A549 (cell line): Measurements from ENCODE around the gene CYP24A1. TPM values are rescaled to one million over a fixed set of nuclear protein-coding genes. Genes with fewer than 3 reads are reported as not detected.

Experiments
- CBX2 ChIP-seq: fragments of 200-600 bp; sonication (generic); IDR thresholded peaks from 2 replicates; pipeline ENCODE4 v1.6.1; 2016; ENCODE audit warnings: low read depth, mild to moderate bottlenecking, borderline replicate concordance
- CHD4 ChIP-seq: fragments of 200-600 bp; sonication (generic); IDR thresholded peaks from 2 replicates; pipeline ENCODE4 v1.6.1; 2016; ENCODE audit warnings: antibody characterized with exemption, mild to moderate bottlenecking, borderline replicate concordance
- EHF ChIP-seq: fragments of 250-450 bp; sonication (Bioruptor Pico); IDR thresholded peaks from 2 replicates; pipeline ENCODE4 v1.5.0; 2020; ENCODE audit warnings: mild to moderate bottlenecking
- FOXS1 ChIP-seq: fragments of 250-450 bp; sonication (Bioruptor Pico); IDR thresholded peaks from 2 replicates; pipeline ENCODE4 v1.5.0; 2020; ENCODE audit warnings: mild to moderate bottlenecking, moderate library complexity
- HOXB5 ChIP-seq: fragments of 250-450 bp; sonication (Bioruptor Pico); IDR thresholded peaks from 2 replicates; pipeline ENCODE4 v1.5.0; 2020; ENCODE audit warnings: mild to moderate bottlenecking, moderate library complexity
- JUN ChIP-seq, 2 experiments: fragments of >200 bp; sonication (Bioruptor Twin); formaldehyde crosslinking; IDR thresholded peaks; 2 replicates in 1 of 2; 3 replicates in 1 of 2; pipeline ENCODE4 v1.6.1; 2016 to 2017
- KDM1A ChIP-seq: fragments of 200-600 bp; sonication (generic); IDR thresholded peaks from 2 replicates; pipeline ENCODE4 v1.6.1; 2016; ENCODE audit warnings: low read depth, mild to moderate bottlenecking
- MAZ ChIP-seq: fragments of 150-350 bp; IDR thresholded peaks from 2 replicates; pipeline ENCODE4 v1.6.1; 2014; ENCODE audit warnings: antibody characterized with exemption, low read depth, low read length, borderline replicate concordance
- NR3C1 ChIP-seq: fragments of >200 bp; sonication (Bioruptor Twin); formaldehyde crosslinking; IDR thresholded peaks from 3 replicates; pipeline ENCODE4 v1.6.1; 2017
- RCOR1 ChIP-seq: fragments of 150-350 bp; IDR thresholded peaks from 2 replicates; pipeline ENCODE4 v1.6.1; 2014; ENCODE audit warnings: antibody characterized with exemption, low read length, low read depth
- RNF2 ChIP-seq: fragments of 200-600 bp; sonication (generic); IDR thresholded peaks from 2 replicates; pipeline ENCODE4 v1.6.1; 2016; ENCODE audit warnings: low read depth, mild to moderate bottlenecking, antibody characterized with exemption, moderate library complexity, borderline replicate concordance
- SREBF2 ChIP-seq: fragments of 450-650 bp; IDR thresholded peaks from 2 replicates; pipeline ENCODE4 v1.6.1; 2014; ENCODE audit warnings: mild to moderate bottlenecking, moderate library complexity
- TFCP2L1 ChIP-seq: fragments of 250-450 bp; sonication (Bioruptor Pico); IDR thresholded peaks from 2 replicates; pipeline ENCODE4 v1.5.0; 2021; ENCODE audit warnings: mild to moderate bottlenecking
- TP53 ChIP-seq: fragments of 250-450 bp; sonication (Bioruptor Pico); IDR thresholded peaks from 2 replicates; pipeline ENCODE4 v1.5.0; 2021; ENCODE audit warnings: mild to moderate bottlenecking, moderate library complexity
- ZC3H11A ChIP-seq: fragments of 450-650 bp; IDR thresholded peaks from 2 replicates; pipeline ENCODE4 v1.6.1; 2014; ENCODE audit warnings: antibody characterized with exemption, mild to moderate bottlenecking
- ZFP36 ChIP-seq: fragments of 450-650 bp; IDR thresholded peaks from 2 replicates; pipeline ENCODE4 v1.6.1; 2014; ENCODE audit warnings: borderline replicate concordance; ENCODE audit not compliant: partially characterized antibody
- ZNF302 ChIP-seq: fragments of 250-450 bp; sonication (Bioruptor Pico); IDR thresholded peaks from 2 replicates; pipeline ENCODE4 v1.9.0; 2021; ENCODE audit warnings: inconsistent platforms, mild to moderate bottlenecking, moderate library complexity
- polyA plus RNA-seq, 4 experiments: library from polyadenylated mRNA; depleted of rRNA in 3 of 4; stranded (reverse); fragments of >200 nt; fragmentation: RNase III in 1 of 4; extraction: RNeasy Plus Mini Kit Qiagen cat#74134 plus additional on column Dnase treatment in 1 of 4; gene quantifications; 2 replicates in 3 of 4; 3 replicates in 1 of 4; pipeline ENCODE4 v1.2.3, GENCODE V29; 2011 to 2017
- TF ChIP-seq, protein P1 (sequence below): IDR thresholded peaks from 2 replicates; pipeline ENCODE4 v1.6.1; 2012
- TF ChIP-seq, protein P2 (sequence below): fragments of 250-450 bp; sonication (Bioruptor Pico); IDR thresholded peaks from 2 replicates; pipeline ENCODE4 v1.5.0; 2021; ENCODE audit warnings: mild to moderate bottlenecking, moderate library complexity, borderline replicate concordance
- TF ChIP-seq, protein P3 (sequence below): fragments of >200 bp; sonication (Bioruptor Twin); formaldehyde crosslinking; IDR thresholded peaks from 3 replicates; pipeline ENCODE4 v1.6.1; 2016
- TF ChIP-seq, protein P4 (sequence below): fragments of 200-600 bp; sonication (generic); IDR thresholded peaks from 2 replicates; pipeline ENCODE4 v1.6.1; 2016; ENCODE audit warnings: antibody characterized with exemption, mild to moderate bottlenecking, moderate library complexity

CYP24A1 gene
- polyA plus RNA-seq, 2 of the 4 experiments (the other 2 are of a cell fraction) = 722 to 1,617 TPM

DNA sequence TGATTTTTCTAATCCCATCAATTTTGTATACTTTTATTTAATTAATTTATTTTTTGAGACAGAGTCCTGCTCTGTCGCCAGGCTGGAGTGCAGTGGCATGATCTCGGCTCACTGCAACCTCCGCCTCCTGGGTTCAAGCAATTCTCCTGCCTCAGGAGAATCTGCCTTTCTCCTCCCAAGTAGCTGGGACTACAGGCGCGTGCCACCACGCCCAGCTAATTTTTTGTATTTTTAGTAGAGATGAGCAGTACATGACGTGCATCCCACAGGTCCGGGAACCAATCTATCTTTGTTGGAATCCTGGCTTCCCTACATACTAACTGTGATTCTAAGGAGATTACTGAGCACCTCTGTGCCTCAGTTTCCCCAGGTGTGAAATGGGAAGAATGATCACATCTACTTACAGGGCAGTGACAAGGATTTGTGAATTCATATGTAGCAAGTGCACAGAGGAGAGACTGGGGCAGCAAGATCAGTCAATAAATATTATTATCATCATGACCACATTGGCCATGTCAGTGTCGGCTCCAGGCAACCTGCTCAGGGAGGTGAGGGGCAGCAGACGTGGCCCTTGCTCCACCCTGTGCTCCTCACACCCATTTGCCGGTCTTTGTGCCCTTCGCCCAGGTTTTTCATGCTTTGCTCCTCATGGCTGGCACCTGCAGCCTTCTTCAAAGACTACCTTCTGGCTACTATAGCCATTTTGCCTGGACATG lies 22.1 kb downstream of the CYP24A1 start (continued):
- TF ChIP-seq, protein P1, sequence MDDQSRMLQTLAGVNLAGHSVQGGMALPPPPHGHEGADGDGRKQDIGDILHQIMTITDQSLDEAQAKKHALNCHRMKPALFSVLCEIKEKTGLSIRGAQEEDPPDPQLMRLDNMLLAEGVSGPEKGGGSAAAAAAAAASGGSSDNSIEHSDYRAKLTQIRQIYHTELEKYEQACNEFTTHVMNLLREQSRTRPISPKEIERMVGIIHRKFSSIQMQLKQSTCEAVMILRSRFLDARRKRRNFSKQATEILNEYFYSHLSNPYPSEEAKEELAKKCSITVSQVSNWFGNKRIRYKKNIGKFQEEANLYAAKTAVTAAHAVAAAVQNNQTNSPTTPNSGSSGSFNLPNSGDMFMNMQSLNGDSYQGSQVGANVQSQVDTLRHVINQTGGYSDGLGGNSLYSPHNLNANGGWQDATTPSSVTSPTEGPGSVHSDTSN = peak; percentile 69
- peak; percentile 4 for TF ChIP-seq TP53 (CRISPR knock-in tag)
- no peak; the same call in 1 of the 2 replicates for TF ChIP-seq ZC3H11A
- TF ChIP-seq FOXS1 (CRISPR knock-in tag) = peak; percentile 55; the same call in 1 of the 2 replicates
- TF ChIP-seq EHF (CRISPR knock-in tag) = peak; percentile 95
- TF ChIP-seq, protein P2, sequence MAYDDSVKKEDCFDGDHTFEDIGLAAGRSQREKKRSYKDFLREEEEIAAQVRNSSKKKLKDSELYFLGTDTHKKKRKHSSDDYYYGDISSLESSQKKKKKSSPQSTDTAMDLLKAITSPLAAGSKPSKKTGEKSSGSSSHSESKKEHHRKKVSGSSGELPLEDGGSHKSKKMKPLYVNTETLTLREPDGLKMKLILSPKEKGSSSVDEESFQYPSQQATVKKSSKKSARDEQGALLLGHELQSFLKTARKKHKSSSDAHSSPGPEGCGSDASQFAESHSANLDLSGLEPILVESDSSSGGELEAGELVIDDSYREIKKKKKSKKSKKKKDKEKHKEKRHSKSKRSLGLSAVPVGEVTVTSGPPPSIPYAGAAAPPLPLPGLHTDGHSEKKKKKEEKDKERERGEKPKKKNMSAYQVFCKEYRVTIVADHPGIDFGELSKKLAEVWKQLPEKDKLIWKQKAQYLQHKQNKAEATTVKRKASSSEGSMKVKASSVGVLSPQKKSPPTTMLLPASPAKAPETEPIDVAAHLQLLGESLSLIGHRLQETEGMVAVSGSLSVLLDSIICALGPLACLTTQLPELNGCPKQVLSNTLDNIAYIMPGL (CRISPR knock-in tag) = peak; percentile 47; the same call in 1 of the 2 replicates
- TF ChIP-seq CHD4 = peak; percentile 67; the same call in 1 of the 2 replicates
- peak; percentile 73 to 89 for TF ChIP-seq JUN (IDR thresholded peaks at IDR 0.05)
- TF ChIP-seq HOXB5 (CRISPR knock-in tag) = peak; percentile 89
- TF ChIP-seq MAZ = no peak
- peak; percentile 55 for TF ChIP-seq TFCP2L1 (CRISPR knock-in tag)
- TF ChIP-seq RNF2 = no peak
- TF ChIP-seq ZFP36 = no peak
- TF ChIP-seq, protein P3, sequence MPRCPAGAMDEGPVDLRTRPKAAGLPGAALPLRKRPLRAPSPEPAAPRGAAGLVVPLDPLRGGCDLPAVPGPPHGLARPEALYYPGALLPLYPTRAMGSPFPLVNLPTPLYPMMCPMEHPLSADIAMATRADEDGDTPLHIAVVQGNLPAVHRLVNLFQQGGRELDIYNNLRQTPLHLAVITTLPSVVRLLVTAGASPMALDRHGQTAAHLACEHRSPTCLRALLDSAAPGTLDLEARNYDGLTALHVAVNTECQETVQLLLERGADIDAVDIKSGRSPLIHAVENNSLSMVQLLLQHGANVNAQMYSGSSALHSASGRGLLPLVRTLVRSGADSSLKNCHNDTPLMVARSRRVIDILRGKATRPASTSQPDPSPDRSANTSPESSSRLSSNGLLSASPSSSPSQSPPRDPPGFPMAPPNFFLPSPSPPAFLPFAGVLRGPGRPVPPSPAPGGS = peak; percentile 20
- TF ChIP-seq NR3C1 = no peak
- no peak for TF ChIP-seq RCOR1
- TF ChIP-seq ZNF302 (CRISPR knock-in tag) = peak; percentile 92; the same call in 1 of the 2 replicates
- no peak for TF ChIP-seq SREBF2
- TF ChIP-seq, protein P4, sequence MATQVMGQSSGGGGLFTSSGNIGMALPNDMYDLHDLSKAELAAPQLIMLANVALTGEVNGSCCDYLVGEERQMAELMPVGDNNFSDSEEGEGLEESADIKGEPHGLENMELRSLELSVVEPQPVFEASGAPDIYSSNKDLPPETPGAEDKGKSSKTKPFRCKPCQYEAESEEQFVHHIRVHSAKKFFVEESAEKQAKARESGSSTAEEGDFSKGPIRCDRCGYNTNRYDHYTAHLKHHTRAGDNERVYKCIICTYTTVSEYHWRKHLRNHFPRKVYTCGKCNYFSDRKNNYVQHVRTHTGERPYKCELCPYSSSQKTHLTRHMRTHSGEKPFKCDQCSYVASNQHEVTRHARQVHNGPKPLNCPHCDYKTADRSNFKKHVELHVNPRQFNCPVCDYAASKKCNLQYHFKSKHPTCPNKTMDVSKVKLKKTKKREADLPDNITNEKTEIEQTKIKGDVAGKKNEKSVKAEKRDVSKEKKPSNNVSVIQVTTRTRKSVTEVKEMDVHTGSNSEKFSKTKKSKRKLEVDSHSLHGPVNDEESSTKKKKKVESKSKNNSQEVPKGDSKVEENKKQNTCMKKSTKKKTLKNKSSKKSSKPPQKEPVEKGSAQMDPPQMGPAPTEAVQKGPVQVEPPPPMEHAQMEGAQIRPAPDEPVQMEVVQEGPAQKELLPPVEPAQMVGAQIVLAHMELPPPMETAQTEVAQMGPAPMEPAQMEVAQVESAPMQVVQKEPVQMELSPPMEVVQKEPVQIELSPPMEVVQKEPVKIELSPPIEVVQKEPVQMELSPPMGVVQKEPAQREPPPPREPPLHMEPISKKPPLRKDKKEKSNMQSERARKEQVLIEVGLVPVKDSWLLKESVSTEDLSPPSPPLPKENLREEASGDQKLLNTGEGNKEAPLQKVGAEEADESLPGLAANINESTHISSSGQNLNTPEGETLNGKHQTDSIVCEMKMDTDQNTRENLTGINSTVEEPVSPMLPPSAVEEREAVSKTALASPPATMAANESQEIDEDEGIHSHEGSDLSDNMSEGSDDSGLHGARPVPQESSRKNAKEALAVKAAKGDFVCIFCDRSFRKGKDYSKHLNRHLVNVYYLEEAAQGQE = no peak
- peak; percentile 67; the same call in 1 of the 2 replicates for TF ChIP-seq KDM1A
- TF ChIP-seq CBX2 = no peak
